Measurements from ENCODE around the gene C5orf63. TPM values are rescaled to one million over a fixed set of nuclear protein-coding genes. Genes with fewer than 3 reads are reported as not detected.

C5orf63 gene
- total RNA-seq, 2 experiments from 2014 or later: 4.2 TPM; not detected in 1

DNA sequence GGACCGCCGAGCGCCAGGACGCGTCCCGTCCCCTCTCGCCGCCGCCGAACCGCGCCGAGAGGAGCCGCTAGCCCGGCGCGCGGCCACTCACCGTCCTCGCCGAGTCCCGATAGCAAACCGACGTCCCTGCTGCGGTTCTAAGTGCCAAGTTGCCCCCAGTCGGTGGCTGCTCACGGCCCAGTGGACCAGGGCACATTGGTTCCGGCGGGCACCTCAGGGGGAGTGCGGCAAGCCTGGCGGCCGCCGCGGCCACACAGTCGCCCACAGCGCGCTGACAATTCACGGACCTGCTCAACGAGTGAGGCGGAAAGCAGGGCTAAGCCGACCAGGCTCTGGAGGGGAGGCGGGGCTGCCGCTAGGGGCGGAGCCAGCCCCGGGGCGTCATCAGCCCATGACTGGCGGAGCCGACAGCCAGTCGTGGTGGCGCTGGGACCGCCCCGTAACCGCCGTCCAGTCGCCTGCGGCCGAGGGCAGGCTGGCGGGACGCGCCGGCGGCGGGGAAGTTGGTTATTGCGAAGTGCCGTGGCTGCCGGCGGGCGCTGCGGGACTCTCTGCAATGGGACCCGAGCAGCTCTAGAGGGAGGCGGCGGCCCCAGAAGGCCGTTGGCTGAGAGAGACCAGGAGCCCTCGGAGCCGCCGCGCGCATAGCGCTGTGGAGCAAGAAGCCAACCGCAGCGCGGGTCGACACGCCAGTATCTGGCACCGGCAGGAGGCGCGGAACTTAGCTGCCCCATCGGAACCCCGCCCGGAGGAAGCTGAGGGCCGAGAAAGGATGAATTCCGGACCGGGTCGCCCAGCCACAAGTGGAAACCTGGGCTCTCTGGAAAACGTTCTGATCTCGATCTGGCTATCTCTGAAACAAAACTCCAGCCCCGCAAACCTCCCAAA, 42.8 kb downstream of the C5orf63 start, which contains the start of gene MARCHF3:
Gene MARCHF3 (minus strand): TSS at position 300 of the 888 bp plus-strand sequence. CDS start 112,387 bp downstream, outside the sequence.
- peak within 1 kb of the TSS; percentile 86 for H3K4me3 ChIP-seq (ENCODE audit: low read depth, low read length, poor library complexity, severe bottlenecking)
- intact Hi-C loops (cut with micrococcal nuclease; ENCODE audit: unreplicated experiment): loop anchor here (2.0 to 10.0 kb wide), 2 partner anchors 58 to 356 kb away; no protein-coding TSS in a partner anchor
- POLR2A ChIA-PET: interaction anchor here (1.0 to 2.0 kb wide), 4 partner anchors 13 to 252 kb away, joined by 3 to 4 read pairs (median 4); no protein-coding TSS in a partner anchor
- H3K9me2 ChIP-seq (ENCODE audit: insufficient read depth, low read length): no peaks in the 10 kb centered on the region
- DNase-seq (ENCODE audit: low spot score): peak; percentile 96
- TF ChIP-seq CTCF (conservative IDR thresholded peaks at IDR 0.05; ENCODE audit: low read length): 0 out of 2 replicates have a peak, but pooled peaks have one; percentile 30
- no peak for TF ChIP-seq EZH2phosphoT487 (IDR thresholded peaks at IDR 0.05; ENCODE audit: borderline replicate concordance, low read depth, low read length)
- H3K27ac ChIP-seq (ENCODE audit: low read depth, low read length, poor library complexity, severe bottlenecking): peak within 1 kb of the TSS; percentile 51
- no TSS peak for BruUV-seq (replicated peaks)
- no peaks in the 10 kb centered on the region for H4K20me1 ChIP-seq (ENCODE audit: insufficient read depth, low read length)
- peaks cover 22% of the 10 kb centered on the region for H3K4me1 ChIP-seq (ENCODE audit: insufficient read depth, low read length, poor library complexity, severe bottlenecking)
- peak within 1 kb of the TSS; percentile 96 for H3K4me2 ChIP-seq (ENCODE audit: low read length)
- no peaks in the 10 kb centered on the region for H3K36me3 ChIP-seq (ENCODE audit: insufficient read depth, low read length)
- H3K9me3 ChIP-seq (ENCODE audit: low read length): no peaks in the 10 kb centered on the region
- H3K79me2 ChIP-seq (ENCODE audit: insufficient read depth, low read depth, low read length): no peaks in the 10 kb centered on the region
- H2AFZ ChIP-seq (ENCODE audit: low read length): peak within 1 kb of the TSS; percentile 81
- CTCF ChIA-PET (ENCODE audit: unreplicated experiment): interaction anchor here (0.6 kb wide), 1 partner anchor 517 kb away, joined by 3 read pairs; no protein-coding TSS in a partner anchor

GRCh38 chr5:127029581-127030258, 43.6 kb downstream of the C5orf63 start:
- H3K4me2 ChIP-seq (ENCODE audit: low read length): peak overlapping the region; percentile 96
- DNase-seq (ENCODE audit: low spot score): peak; percentile 71
- ChIA-PET CTCF (ENCODE audit: unreplicated experiment) (no interaction called here), POLR2A (interaction anchor here (1.1 to 1.5 kb wide), 3 partner anchors 12 to 61 kb away, joined by 3 to 5 read pairs (median 4); no protein-coding TSS in a partner anchor)
- no peaks in the 10 kb centered on the region for H3K9me3 ChIP-seq (ENCODE audit: low read length)
- H3K4me3 ChIP-seq (ENCODE audit: low read depth, low read length, poor library complexity, severe bottlenecking): peak overlapping the region; percentile 86
- no TSS peak for BruUV-seq (replicated peaks)
- H3K4me1 ChIP-seq (ENCODE audit: insufficient read depth, low read length, poor library complexity, severe bottlenecking): peaks cover 22% of the 10 kb centered on the region
- H3K27ac ChIP-seq (ENCODE audit: low read depth, low read length, poor library complexity, severe bottlenecking): no peak overlapping the region
- no peaks in the 10 kb centered on the region for H3K9me2 ChIP-seq (ENCODE audit: insufficient read depth, low read length)
- intact Hi-C loops (cut with micrococcal nuclease; ENCODE audit: unreplicated experiment): loop anchor here (2.0 to 10.0 kb wide), 2 partner anchors 57 to 355 kb away; no protein-coding TSS in a partner anchor
- H4K20me1 ChIP-seq (ENCODE audit: insufficient read depth, low read length): no peaks in the 10 kb centered on the region
- TF ChIP-seq CTCF (conservative IDR thresholded peaks at IDR 0.05; ENCODE audit: low read length): peak; percentile 50
- no peak for TF ChIP-seq EZH2phosphoT487 (IDR thresholded peaks at IDR 0.05; ENCODE audit: borderline replicate concordance, low read depth, low read length)
- no peaks in the 10 kb centered on the region for H3K79me2 ChIP-seq (ENCODE audit: insufficient read depth, low read depth, low read length)
- H2AFZ ChIP-seq (ENCODE audit: low read length): peak overlapping the region; percentile 59
- no peaks in the 10 kb centered on the region for H3K36me3 ChIP-seq (ENCODE audit: insufficient read depth, low read length)
